SH-SY5Y (cell line): Measurements from ENCODE around the gene ZNF365.

Source experiments
- GATA2 ChIP-seq: IDR thresholded peaks from 2 replicates; pipeline ENCODE4 v1.6.1; 2011; ENCODE audit warnings: mild to moderate bottlenecking, low read depth, low read length
- GATA3 ChIP-seq: IDR thresholded peaks from 2 replicates; pipeline ENCODE4 v1.6.1; 2011; ENCODE audit warnings: low read depth, mild to moderate bottlenecking, low read length, moderate library complexity

DNA sequence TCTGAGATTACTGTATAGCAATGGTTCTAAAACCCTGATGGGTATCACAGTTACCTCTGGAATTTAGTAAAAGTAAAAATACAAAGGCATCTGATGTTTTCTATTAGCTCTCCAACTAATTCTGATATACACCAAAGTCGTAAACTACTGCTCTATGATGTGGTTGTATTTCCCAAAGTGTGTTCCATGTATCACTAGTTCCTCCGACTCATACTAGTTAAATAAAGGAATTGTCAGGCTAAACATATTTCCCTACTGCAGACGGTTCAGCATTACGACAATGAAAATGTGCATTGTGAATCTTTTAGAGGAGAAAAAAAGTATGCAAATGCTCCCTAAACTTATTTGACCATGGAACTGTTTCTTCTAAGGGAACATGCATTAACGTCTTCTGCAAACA lies 38.9 kb downstream of the ZNF365 start:
- TF ChIP-seq GATA3: no peak
- TF ChIP-seq GATA2: no peak
